Measurements from ENCODE around the gene CAMKV. TPM values are rescaled to one million over a fixed set of nuclear protein-coding genes. Genes with fewer than 3 reads are reported as not detected.

The CAMKV gene
- polyA plus RNA-seq, 1 of the 3 experiments (the other 2 are of a cell fraction): 0.53 TPM

GRCh38 chr3:49898991-49899390 lies 29.3 kb upstream of the CAMKV start:
- Histone ChIP-seq H3K4me3 (ENCODE audit: low read depth in 2 of 2, low read length in 1 of 2) (no peak overlapping the region), H3K4me1 (ENCODE audit: control insufficient read depth in 1 of 2, insufficient read depth in 2 of 2, low read depth in 1 of 2, low read length in 1 of 2) (peaks cover 0 to 6% of the 10 kb centered on the region in 2 experiments; a peak in 1 of 4 replicates), H3K27me3 (ENCODE audit: insufficient read depth) (no peaks in the 10 kb centered on the region), H2AFZ (ENCODE audit: low read depth) (no peak overlapping the region), H3K9me3 (no peaks in the 10 kb centered on the region), H3F3A (replicated peaks; ENCODE audit: insufficient read depth) (no peaks in the 10 kb centered on the region), H3K79me2 (ENCODE audit: insufficient read depth) (no peaks in the 10 kb centered on the region), H3K9me2 (no peaks in the 10 kb centered on the region), H4K20me1 (ENCODE audit: insufficient read depth) (no peaks in the 10 kb centered on the region), H3K36me3 (replicated peaks in 1 of 2; ENCODE audit: control insufficient read depth in 1 of 2, insufficient read depth in 2 of 2, low read length in 1 of 2) (no peaks in the 10 kb centered on the region), H3K4me2 (no peak overlapping the region), H3K9ac (no peak overlapping the region), H3K27ac (ENCODE audit: low read depth in 2 of 2, low read length in 1 of 2) (no peak overlapping the region)
- WGBS (ENCODE audit: low lambda C conversion rate): 87% methylated on average over 5 of the region's 6 CpGs
- DNase-seq: no peak
- POLR2A ChIA-PET: no interaction called here
- TF ChIP-seq FOSL2 (IDR thresholded peaks at IDR 0.05; ENCODE audit: borderline replicate concordance, low read depth): no peak
- TF ChIP-seq MEF2A (IDR thresholded peaks at IDR 0.05; ENCODE audit: borderline replicate concordance, low read depth): no peak
- TF ChIP-seq ELF1 (IDR thresholded peaks at IDR 0.05): no peak
- no peak for TF ChIP-seq YY1 (IDR thresholded peaks at IDR 0.05; ENCODE audit: low read depth)
- no peak for TF ChIP-seq TCF12 (IDR thresholded peaks at IDR 0.05)
- TF ChIP-seq GATA2 (CRISPR knock-in tag; IDR thresholded peaks at IDR 0.05): no peak
- TF ChIP-seq GABPA (IDR thresholded peaks at IDR 0.05; ENCODE audit: low read depth): no peak
- TF ChIP-seq USF2 (IDR thresholded peaks at IDR 0.05; ENCODE audit: borderline replicate concordance, low read depth, low read length): no peak
- TF ChIP-seq NFIC (IDR thresholded peaks at IDR 0.05; ENCODE audit: borderline replicate concordance): no peak
- CTCF ChIA-PET: interaction anchor here (1.2 to 4.5 kb wide), 4 partner anchors 17 to 97 kb away, joined by 3 to 26 read pairs (median 14); partner anchors contain the start of gene INKA1

- DNase-seq: no peak
- Histone ChIP-seq H3K27ac (ENCODE audit: low read depth in 2 of 2, low read length in 1 of 2) (no peak overlapping the region), H3K27me3 (ENCODE audit: insufficient read depth) (no peaks in the 10 kb centered on the region), H3F3A (replicated peaks; ENCODE audit: insufficient read depth) (no peaks in the 10 kb centered on the region), H3K4me3 (ENCODE audit: low read depth in 2 of 2, low read length in 1 of 2) (no peak overlapping the region), H3K9me2 (no peaks in the 10 kb centered on the region), H3K4me2 (no peak overlapping the region), H3K36me3 (replicated peaks in 1 of 2; ENCODE audit: control insufficient read depth in 1 of 2, insufficient read depth in 2 of 2, low read length in 1 of 2) (no peaks in the 10 kb centered on the region), H2AFZ (ENCODE audit: low read depth) (no peak overlapping the region), H3K9me3 (no peaks in the 10 kb centered on the region), H3K4me1 (ENCODE audit: control insufficient read depth in 1 of 2, insufficient read depth in 2 of 2, low read depth in 1 of 2, low read length in 1 of 2) (peaks cover 0 to 5% of the 10 kb centered on the region in 2 experiments; a peak in 1 of 4 replicates), H4K20me1 (ENCODE audit: insufficient read depth) (no peaks in the 10 kb centered on the region), H3K79me2 (ENCODE audit: insufficient read depth) (no peaks in the 10 kb centered on the region), H3K9ac (no peak overlapping the region)
- no CpG with 5 or more reads among the region's 5 CpGs for WGBS (ENCODE audit: low lambda C conversion rate)
- TF ChIP-seq USF2 (IDR thresholded peaks at IDR 0.05; ENCODE audit: borderline replicate concordance, low read depth, low read length): no peak
- no peak for TF ChIP-seq ELF1 (IDR thresholded peaks at IDR 0.05)
- no peak for TF ChIP-seq RCOR1 (IDR thresholded peaks at IDR 0.05; ENCODE audit: low read length)
- no peak for TF ChIP-seq EP300 (IDR thresholded peaks at IDR 0.05; ENCODE audit: borderline replicate concordance in 1 of 2, low read depth in 1 of 2, low read length in 1 of 2)
- no peak for TF ChIP-seq REST (IDR thresholded peaks at IDR 0.05; ENCODE audit: low read depth, low read length)
- ChIA-PET CTCF (interaction anchor here (0.8 to 1.4 kb wide), 2 partner anchors 58 to 93 kb away, joined by 3 to 4 read pairs; partner anchors contain the start of gene INKA1), POLR2A (no interaction called here)
These were observed 26.6 kb upstream of the CAMKV start for GRCh38 chr3:49896345-49896744.
